Activated T-helper 1 cell treated with anti-CD3 and anti-CD28 coated beads, Interleukin-12 subunit alpha, Interleukin-12 subunit beta, Interleukin-2, Interleukin-4 antibody, amounts not matched to agents 30 ng/mL and 10 ng/mL and 1 ng/mL, durations not matched to agents 14 hours and 24 hours and 36 hours (primary cell): ENCODE measurements around the gene SUSD6. TPM values are rescaled to one million over a fixed set of nuclear protein-coding genes. Genes with fewer than 3 reads are reported as not detected.
"Not testable (repeated sequence)": the region's sequence is repeated elsewhere in the genome, so short reads cannot be mapped to it uniquely, and the experiment has no call there.

ENCODE experiments used
- DNase-seq: peaks from one replicate; pipeline ENCODE4 v3.0.0; 2021; ENCODE audit warnings: low spot score
- H3K27ac Mint-ChIP-seq: one replicate; pipeline ENCODE4 v1.8.0; 2021; ENCODE audit warnings: mild to moderate bottlenecking, mixed read lengths
- H3K27me3 Mint-ChIP-seq: one replicate; pipeline ENCODE4 v1.8.0; 2022; ENCODE audit warnings: mild to moderate bottlenecking, moderate library complexity, mixed read lengths; ENCODE audit not compliant: insufficient read depth
- H3K36me3 Mint-ChIP-seq: one replicate; pipeline ENCODE4 v1.8.0; 2021; ENCODE audit warnings: low read depth, mixed read lengths
- H3K4me1 Mint-ChIP-seq: one replicate; pipeline ENCODE4 v1.8.0; 2021; ENCODE audit warnings: low read depth, mixed read lengths
- H3K4me3 Mint-ChIP-seq: one replicate; pipeline ENCODE4 v1.8.0; 2021; ENCODE audit warnings: mild to moderate bottlenecking, moderate library complexity, mixed read lengths
- H3K9me3 Mint-ChIP-seq: one replicate; pipeline ENCODE4 v1.8.0; 2021; ENCODE audit warnings: mixed read lengths
- intact Hi-C: fragments of 100-400 bp; cut with micrococcal nuclease; formaldehyde crosslinking; loops from one replicate; pipeline ENCODE4 v1.15.1; 2024
- total RNA-seq: library from RNA; stranded (reverse); gene quantifications from 2 replicates; pipeline ENCODE4 v1.2.3, GENCODE V29; 2022

The SUSD6 gene
- total RNA-seq, 1 donor from 2014 or later: 94.3 TPM

- H3K36me3 Mint-ChIP-seq, H3K4me1 Mint-ChIP-seq, intact Hi-C loops, H3K9me3 Mint-ChIP-seq, H3K27ac Mint-ChIP-seq, DNase-seq, H3K4me3 Mint-ChIP-seq, H3K27me3 Mint-ChIP-seq: not testable (repeated sequence)
These were observed 125.0 kb downstream of the SUSD6 start for GRCh38 chr14:69736405-69736804.

GRCh38 chr14:69741055-69741454, 129.7 kb downstream of the SUSD6 start:
- Mint-ChIP-seq H3K9me3 (peaks cover 4% of the 10 kb centered on the region), H3K27me3 (no peaks in the 10 kb centered on the region)

GRCh38 chr14:69749956-69750355, 138.6 kb downstream of the SUSD6 start:
- intact Hi-C loops: no loop called here
- H3K27ac Mint-ChIP-seq: no peak overlapping the region
- H3K36me3 Mint-ChIP-seq: no peaks in the 10 kb centered on the region
- no peaks in the 10 kb centered on the region for H3K9me3 Mint-ChIP-seq
- H3K4me3 Mint-ChIP-seq: no peak overlapping the region
- peaks cover 6% of the 10 kb centered on the region for H3K4me1 Mint-ChIP-seq
- peaks cover 2% of the 10 kb centered on the region for H3K27me3 Mint-ChIP-seq
- no peak for DNase-seq

More at GRCh38 chr14:69741055-69741454, 129.7 kb downstream of the SUSD6 start:
- intact Hi-C loops: no loop called here
- H3K4me1 Mint-ChIP-seq: peaks cover 3% of the 10 kb centered on the region
- DNase-seq: no peak
- H3K4me3 Mint-ChIP-seq: no peak overlapping the region
- peaks cover 2% of the 10 kb centered on the region for H3K36me3 Mint-ChIP-seq
- no peak overlapping the region for H3K27ac Mint-ChIP-seq

- H3K9me3 Mint-ChIP-seq: no peaks in the 10 kb centered on the region
- H3K4me1 Mint-ChIP-seq: peaks cover 10% of the 10 kb centered on the region
- no peak for DNase-seq
- H3K36me3 Mint-ChIP-seq: no peaks in the 10 kb centered on the region
- intact Hi-C loops: no loop called here
- peaks cover 2% of the 10 kb centered on the region for H3K27me3 Mint-ChIP-seq
- H3K27ac Mint-ChIP-seq: no peak overlapping the region
- no peak overlapping the region for H3K4me3 Mint-ChIP-seq
These were observed 139.1 kb downstream of the SUSD6 start for GRCh38 chr14:69750495-69750894.

- no peaks in the 10 kb centered on the region for H3K36me3 Mint-ChIP-seq
- H3K4me3 Mint-ChIP-seq: no peak overlapping the region
- H3K9me3 Mint-ChIP-seq: no peaks in the 10 kb centered on the region
- DNase-seq: no peak
- intact Hi-C loops: no loop called here
- H3K4me1 Mint-ChIP-seq: peaks cover 6% of the 10 kb centered on the region
- H3K27ac Mint-ChIP-seq: no peak overlapping the region
- H3K27me3 Mint-ChIP-seq: peaks cover 2% of the 10 kb centered on the region
These were observed 141.4 kb downstream of the SUSD6 start for GRCh38 chr14:69752773-69753172.

GRCh38 chr14:69753860-69754259, 142.5 kb downstream of the SUSD6 start:
- Mint-ChIP-seq H3K4me3 (no peak overlapping the region), H3K4me1 (peaks cover 6% of the 10 kb centered on the region), H3K27ac (no peak overlapping the region), H3K27me3 (peaks cover 2% of the 10 kb centered on the region), H3K36me3 (no peaks in the 10 kb centered on the region), H3K9me3 (no peaks in the 10 kb centered on the region)
- intact Hi-C loops: no loop called here
- no peak for DNase-seq

- H3K4me3 Mint-ChIP-seq: no peak overlapping the region
- H3K27me3 Mint-ChIP-seq: peaks cover 2% of the 10 kb centered on the region
- H3K4me1 Mint-ChIP-seq: peaks cover 6% of the 10 kb centered on the region
- DNase-seq: no peak
- intact Hi-C loops: no loop called here
- H3K27ac Mint-ChIP-seq: no peak overlapping the region
- no peaks in the 10 kb centered on the region for H3K36me3 Mint-ChIP-seq
- H3K9me3 Mint-ChIP-seq: no peaks in the 10 kb centered on the region
These were observed 143.1 kb downstream of the SUSD6 start for GRCh38 chr14:69754487-69754886.

GRCh38 chr14:69755296-69755695, 143.9 kb downstream of the SUSD6 start:
- H3K27me3 Mint-ChIP-seq: no peaks in the 10 kb centered on the region
- H3K4me3 Mint-ChIP-seq: no peak overlapping the region
- no peak for DNase-seq
- H3K9me3 Mint-ChIP-seq: no peaks in the 10 kb centered on the region
- peaks cover 6% of the 10 kb centered on the region for H3K4me1 Mint-ChIP-seq
- no peak overlapping the region for H3K27ac Mint-ChIP-seq
- intact Hi-C loops: no loop called here
- H3K36me3 Mint-ChIP-seq: no peaks in the 10 kb centered on the region

GRCh38 chr14:69755784-69756183, 144.4 kb downstream of the SUSD6 start:
- peaks cover 6% of the 10 kb centered on the region for H3K4me1 Mint-ChIP-seq
- no peaks in the 10 kb centered on the region for H3K36me3 Mint-ChIP-seq
- no peak for DNase-seq
- no peak overlapping the region for H3K27ac Mint-ChIP-seq
- H3K27me3 Mint-ChIP-seq: no peaks in the 10 kb centered on the region
- H3K9me3 Mint-ChIP-seq: no peaks in the 10 kb centered on the region
- intact Hi-C loops: no loop called here
- H3K4me3 Mint-ChIP-seq: no peak overlapping the region

GRCh38 chr14:69756298-69756697, 144.9 kb downstream of the SUSD6 start:
- no peak overlapping the region for H3K27ac Mint-ChIP-seq
- no peaks in the 10 kb centered on the region for H3K27me3 Mint-ChIP-seq
- H3K4me1 Mint-ChIP-seq: peaks cover 6% of the 10 kb centered on the region
- DNase-seq: no peak
- intact Hi-C loops: no loop called here
- H3K9me3 Mint-ChIP-seq: no peaks in the 10 kb centered on the region
- no peak overlapping the region for H3K4me3 Mint-ChIP-seq
- no peaks in the 10 kb centered on the region for H3K36me3 Mint-ChIP-seq

- H3K4me3 Mint-ChIP-seq: no peak overlapping the region
- intact Hi-C loops: loop anchor here (10.0 kb wide), 1 partner anchor 594 kb away; the partner anchor contains the start of gene COX16
- no peak overlapping the region for H3K27ac Mint-ChIP-seq
- H3K36me3 Mint-ChIP-seq: peaks cover 2% of the 10 kb centered on the region
- no peak for DNase-seq
- peaks cover 7% of the 10 kb centered on the region for H3K9me3 Mint-ChIP-seq
- H3K4me1 Mint-ChIP-seq: peaks cover 19% of the 10 kb centered on the region
- no peaks in the 10 kb centered on the region for H3K27me3 Mint-ChIP-seq
These were observed 149.4 kb downstream of the SUSD6 start for GRCh38 chr14:69760810-69761209.

GRCh38 chr14:69763761-69764510, 152.5 kb downstream of the SUSD6 start:
- intact Hi-C loops: loop anchor here (10.0 kb wide), 1 partner anchor 591 kb away; the partner anchor contains the start of gene COX16
- H3K9me3 Mint-ChIP-seq: peaks cover 7% of the 10 kb centered on the region
- DNase-seq: no peak
- H3K27ac Mint-ChIP-seq: peak overlapping the region; percentile 46
- no peak overlapping the region for H3K4me3 Mint-ChIP-seq
- H3K36me3 Mint-ChIP-seq: peaks cover 21% of the 10 kb centered on the region
- H3K27me3 Mint-ChIP-seq: peaks cover 2% of the 10 kb centered on the region
- H3K4me1 Mint-ChIP-seq: peaks cover 45% of the 10 kb centered on the region
